Activated naive CD8-positive, alpha-beta T cell treated with anti-CD3 and anti-CD28 coated beads for 36 hours (primary cell): ENCODE results near the gene YPEL1. TPM values are rescaled to one million over a fixed set of nuclear protein-coding genes. Genes with fewer than 3 reads are reported as not detected.
"Not testable (repeated sequence)": the region's sequence is repeated elsewhere in the genome, so short reads cannot be mapped to it uniquely, and the experiment has no call there.

Source experiments
- DNase-seq: peaks from one replicate; pipeline ENCODE4 v3.0.0; 2021
- H3K27ac Mint-ChIP-seq: one replicate; pipeline ENCODE4 v1.8.0; 2022; ENCODE audit warnings: mild to moderate bottlenecking, moderate library complexity, mixed read lengths
- H3K27me3 Mint-ChIP-seq: one replicate; pipeline ENCODE4 v1.8.0; 2022; ENCODE audit warnings: mild to moderate bottlenecking, mixed read lengths
- H3K36me3 Mint-ChIP-seq: one replicate; pipeline ENCODE4 v1.8.0; 2021; ENCODE audit warnings: mild to moderate bottlenecking, mixed read lengths
- H3K4me1 Mint-ChIP-seq: one replicate; pipeline ENCODE4 v1.8.0; 2021; ENCODE audit warnings: mixed read lengths
- H3K4me3 Mint-ChIP-seq: one replicate; pipeline ENCODE4 v1.8.0; 2022; ENCODE audit warnings: mild to moderate bottlenecking, moderate library complexity, mixed read lengths
- H3K9me3 Mint-ChIP-seq: one replicate; pipeline ENCODE4 v1.8.0; 2022; ENCODE audit warnings: mixed read lengths
- total RNA-seq, 2 experiments: library from RNA; stranded (reverse); gene quantifications; one replicate each; pipeline ENCODE4 v1.2.3, GENCODE V29; 2021

Gene YPEL1
- total RNA-seq, 2 experiments from 2014 or later = 0.60 to 0.72 TPM

DNA sequence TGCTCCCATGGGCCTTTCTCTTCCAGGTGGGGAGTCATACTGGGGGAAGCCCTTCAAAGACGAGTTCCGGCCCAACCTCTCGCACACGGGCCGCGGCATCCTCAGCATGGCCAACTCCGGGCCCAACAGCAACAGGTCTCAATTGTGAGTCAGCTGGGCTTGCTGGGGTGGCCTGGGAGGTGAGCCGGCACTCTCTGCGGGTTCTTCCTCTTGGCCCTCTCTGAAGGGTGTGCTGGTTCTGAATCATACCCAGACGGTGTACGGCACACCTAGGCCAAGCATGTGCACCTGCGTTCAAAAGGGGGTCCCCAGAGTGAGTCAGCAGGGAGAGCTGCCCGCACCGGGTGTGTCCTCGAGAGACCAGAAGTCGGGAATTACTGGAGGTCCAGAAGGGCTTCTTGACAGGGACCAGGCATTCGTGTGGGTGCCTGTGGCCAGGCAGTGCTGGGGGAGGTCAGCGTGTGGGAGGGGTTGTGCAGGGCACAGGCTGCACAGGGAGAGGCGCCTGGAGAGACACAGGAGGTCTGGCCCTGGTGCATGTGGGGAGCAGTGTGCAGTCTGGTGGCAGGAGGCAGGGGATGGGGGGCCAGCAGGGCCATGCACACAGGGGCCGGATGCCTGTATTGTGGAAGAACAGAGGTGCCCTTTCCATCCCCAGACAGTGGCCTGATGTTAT, 46.8 kb downstream of the YPEL1 start:
- Mint-ChIP-seq H3K27me3 (no peaks in the 10 kb centered on the region), H3K4me1 (peaks cover 24% of the 10 kb centered on the region), H3K4me3 (no peak overlapping the region), H3K27ac (no peak overlapping the region), H3K36me3 (peaks cover 15% of the 10 kb centered on the region), H3K9me3 (no peaks in the 10 kb centered on the region)
- no peak for DNase-seq

DNA sequence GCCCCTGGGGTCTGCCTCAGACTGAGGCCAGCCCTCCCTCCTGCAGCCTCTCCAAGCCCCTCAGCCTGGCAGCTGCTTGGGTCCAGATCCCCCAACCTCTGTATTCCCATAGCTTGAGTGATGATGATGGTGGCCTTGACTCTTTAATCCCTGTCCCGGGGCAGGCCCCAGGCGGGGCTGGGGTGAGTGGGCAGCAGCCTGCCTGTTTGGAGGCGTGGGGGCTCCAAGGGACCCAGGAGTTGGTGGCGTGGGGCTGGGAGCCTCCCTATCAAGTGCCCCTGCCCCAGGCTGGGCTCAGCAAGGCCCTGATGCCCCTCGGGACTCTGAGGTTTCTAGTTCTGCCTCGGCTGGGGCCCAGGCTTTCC, 47.3 kb downstream of the YPEL1 start:
- no peak overlapping the region for H3K4me3 Mint-ChIP-seq
- DNase-seq = no peak
- H3K27ac Mint-ChIP-seq = no peak overlapping the region
- H3K27me3 Mint-ChIP-seq = no peaks in the 10 kb centered on the region
- no peaks in the 10 kb centered on the region for H3K9me3 Mint-ChIP-seq
- H3K36me3 Mint-ChIP-seq = peaks cover 15% of the 10 kb centered on the region
- peaks cover 24% of the 10 kb centered on the region for H3K4me1 Mint-ChIP-seq

DNA sequence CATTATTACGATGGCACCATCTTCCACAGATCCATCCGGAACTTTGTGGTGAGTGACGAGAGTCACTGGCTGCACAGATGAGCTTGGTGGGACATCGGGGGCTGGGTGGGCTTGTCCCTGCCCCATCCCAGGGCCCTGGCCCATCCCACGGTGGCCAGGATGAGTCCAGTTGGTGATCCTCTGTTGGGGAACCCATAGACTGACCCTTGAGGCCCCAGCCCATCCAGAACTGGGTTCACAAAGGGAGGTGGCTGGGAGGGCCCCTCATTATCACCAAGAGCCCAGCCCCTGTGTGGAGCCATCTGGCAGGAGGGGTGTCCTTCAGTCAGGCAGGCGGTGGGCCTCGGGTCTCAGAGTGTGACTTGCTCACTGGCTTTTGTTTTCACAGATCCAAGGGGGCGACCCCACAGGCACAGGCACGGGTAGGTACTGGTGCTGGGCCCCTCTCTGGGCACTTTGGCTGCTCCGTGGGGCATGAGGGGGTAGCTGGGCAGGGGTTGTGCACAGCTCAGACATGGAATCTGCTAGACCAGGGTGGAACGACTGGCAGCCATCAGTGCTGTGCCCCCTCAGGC, 47.8 kb downstream of the YPEL1 start:
- Mint-ChIP-seq H3K27ac (no peak overlapping the region), H3K4me1 (peaks cover 24% of the 10 kb centered on the region), H3K27me3 (no peaks in the 10 kb centered on the region), H3K36me3 (peaks cover 15% of the 10 kb centered on the region), H3K9me3 (no peaks in the 10 kb centered on the region), H3K4me3 (no peak overlapping the region)
- DNase-seq = no peak

DNA sequence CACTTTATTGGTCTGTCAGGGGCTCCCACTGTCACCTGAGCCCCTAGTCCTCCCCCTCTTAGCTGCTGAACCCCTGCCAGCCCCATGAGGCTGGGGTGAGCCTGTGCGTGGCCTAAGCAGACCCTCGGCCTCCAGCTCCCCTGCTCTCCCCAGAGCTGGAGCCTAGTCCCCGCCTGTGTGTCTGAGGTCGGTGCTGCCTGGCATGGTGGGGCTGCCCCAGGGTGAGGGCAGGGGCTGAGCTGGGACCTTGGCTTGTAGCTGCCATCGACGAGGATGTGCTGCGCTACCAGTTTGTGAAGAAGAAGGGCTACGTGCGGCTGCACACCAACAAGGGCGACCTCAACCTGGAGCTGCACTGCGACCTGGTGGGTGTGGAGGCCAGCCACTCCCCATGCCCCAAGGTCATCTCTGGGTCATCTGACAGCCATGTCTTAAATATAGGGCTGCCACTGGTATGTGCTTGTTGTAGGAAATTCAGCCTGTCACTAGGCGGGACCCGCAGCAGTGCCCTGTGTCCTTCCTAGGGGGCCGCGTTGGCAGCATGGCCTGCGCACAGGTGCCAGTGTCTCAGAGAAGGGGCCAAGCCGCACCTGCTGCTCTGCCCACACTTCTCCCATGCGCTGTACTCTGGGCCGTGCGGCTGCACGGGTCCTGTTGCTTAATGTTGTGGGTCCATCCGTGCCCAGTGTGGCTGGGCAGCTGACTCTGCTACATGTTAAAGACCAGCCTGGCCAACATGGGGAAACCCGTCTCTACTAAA, 48.8 kb downstream of the YPEL1 start:
- H3K9me3 Mint-ChIP-seq = no peaks in the 10 kb centered on the region
- no peak overlapping the region for H3K4me3 Mint-ChIP-seq
- no peak overlapping the region for H3K27ac Mint-ChIP-seq
- no peak for DNase-seq
- H3K4me1 Mint-ChIP-seq = peaks cover 24% of the 10 kb centered on the region
- peaks cover 15% of the 10 kb centered on the region for H3K36me3 Mint-ChIP-seq
- no peaks in the 10 kb centered on the region for H3K27me3 Mint-ChIP-seq

DNA sequence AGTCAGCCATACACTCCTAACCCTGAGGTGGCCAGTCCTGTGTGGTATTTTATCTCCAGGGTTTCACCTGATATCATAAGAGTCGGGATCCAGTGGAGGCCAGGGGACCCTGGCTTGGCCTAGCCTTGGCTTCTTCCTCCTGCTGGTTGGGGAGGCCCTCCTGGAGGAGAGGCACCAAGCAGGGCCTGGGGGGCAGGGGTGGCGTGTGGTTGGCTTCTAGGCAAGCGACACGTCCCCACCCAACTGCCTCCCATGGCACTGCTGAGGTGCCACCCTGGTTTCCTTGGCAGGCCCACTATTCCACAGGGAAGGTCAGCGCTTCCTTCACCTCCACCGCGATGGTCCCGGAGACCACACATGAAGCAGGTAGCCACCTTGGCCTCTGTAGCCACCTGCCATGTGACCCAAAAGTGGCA, 49.4 kb downstream of the YPEL1 start:
- no peak overlapping the region for H3K4me3 Mint-ChIP-seq
- DNase-seq = no peak
- no peaks in the 10 kb centered on the region for H3K27me3 Mint-ChIP-seq
- H3K36me3 Mint-ChIP-seq = peaks cover 13% of the 10 kb centered on the region
- H3K27ac Mint-ChIP-seq = no peak overlapping the region
- no peaks in the 10 kb centered on the region for H3K9me3 Mint-ChIP-seq
- H3K4me1 Mint-ChIP-seq = peaks cover 23% of the 10 kb centered on the region

DNA sequence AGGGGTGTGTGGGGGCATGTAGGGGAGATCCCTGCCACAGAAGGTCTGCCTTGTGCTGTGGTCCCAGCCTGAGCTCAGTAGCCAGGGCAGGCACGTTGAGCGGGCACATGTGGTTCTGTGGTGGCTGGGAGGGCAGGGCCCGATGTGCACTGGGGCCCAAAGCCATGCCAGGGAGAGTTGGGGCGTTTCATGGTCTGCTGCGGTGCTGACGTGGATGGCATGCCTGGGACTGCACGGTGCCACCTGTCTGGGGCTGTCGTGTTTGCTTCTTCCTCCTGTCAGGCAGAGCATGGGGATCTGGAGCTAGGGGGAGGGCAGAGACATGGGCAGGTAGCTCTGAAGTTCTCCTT, 50.5 kb downstream of the YPEL1 start:
- Mint-ChIP-seq H3K9me3 (no peaks in the 10 kb centered on the region), H3K4me1 (peaks cover 12% of the 10 kb centered on the region), H3K4me3 (no peak overlapping the region), H3K36me3 (peaks cover 11% of the 10 kb centered on the region), H3K27me3 (no peaks in the 10 kb centered on the region), H3K27ac (no peak overlapping the region)
- no peak for DNase-seq

DNA sequence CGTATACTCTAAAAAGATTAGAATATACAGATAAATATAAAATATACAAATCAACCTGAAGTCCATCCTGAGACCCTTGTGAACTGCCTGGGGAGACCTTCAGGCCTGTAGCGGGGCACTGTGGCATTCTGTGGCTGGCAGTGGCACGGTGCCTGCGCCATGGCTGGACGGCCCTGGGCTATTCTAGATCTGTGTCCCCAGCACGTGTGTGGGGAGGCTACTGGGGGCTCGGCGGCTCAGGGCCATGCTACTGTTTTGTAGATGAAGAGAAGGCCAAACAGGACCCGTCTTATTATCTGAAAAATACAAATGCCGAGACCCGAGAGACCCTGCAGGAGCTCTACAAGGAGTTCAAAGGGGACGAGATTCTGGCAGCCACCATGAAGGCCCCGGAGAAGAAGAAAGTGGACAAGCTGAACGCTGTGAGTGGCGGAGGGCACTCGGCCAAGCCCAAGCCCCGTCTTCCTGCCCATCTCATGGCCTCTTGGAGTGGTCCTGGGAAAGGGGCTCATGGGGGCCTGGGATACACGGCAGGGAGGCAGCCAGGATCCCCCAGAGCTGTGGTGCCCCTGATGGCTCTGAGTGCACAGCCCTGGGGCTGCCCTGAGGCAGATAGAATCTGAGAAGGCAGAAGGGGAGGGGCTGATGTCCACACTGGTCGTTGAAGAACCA, 51.0 kb downstream of the YPEL1 start:
- DNase-seq = no peak
- H3K9me3 Mint-ChIP-seq = no peaks in the 10 kb centered on the region
- peaks cover 7% of the 10 kb centered on the region for H3K4me1 Mint-ChIP-seq
- H3K27ac Mint-ChIP-seq = no peak overlapping the region
- H3K4me3 Mint-ChIP-seq = no peak overlapping the region
- H3K27me3 Mint-ChIP-seq = no peaks in the 10 kb centered on the region
- H3K36me3 Mint-ChIP-seq = peaks cover 7% of the 10 kb centered on the region

DNA sequence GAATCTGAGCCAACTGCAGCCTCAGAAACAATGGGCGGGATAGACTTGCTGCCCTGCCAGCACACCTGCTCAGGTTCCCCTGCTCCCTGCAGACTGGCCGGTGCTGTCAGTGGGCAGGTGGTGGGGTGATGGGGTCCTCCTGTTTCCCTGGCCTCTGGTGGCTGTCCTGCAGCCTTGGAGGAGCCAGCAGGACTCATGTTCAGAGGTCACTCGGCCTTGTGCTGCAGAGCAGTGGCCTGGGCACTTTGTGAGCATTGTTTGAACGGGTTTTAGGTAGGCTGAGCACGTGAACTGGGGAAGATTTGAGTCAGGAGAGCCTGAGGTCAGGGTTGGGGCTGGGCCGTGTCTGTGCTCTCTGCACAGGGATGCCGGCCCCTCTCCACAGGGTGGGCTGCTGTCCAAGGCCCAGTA, 52.2 kb downstream of the YPEL1 start:
- H3K4me3 Mint-ChIP-seq = no peak overlapping the region
- H3K27me3 Mint-ChIP-seq = no peaks in the 10 kb centered on the region
- no peak overlapping the region for H3K27ac Mint-ChIP-seq
- DNase-seq = no peak
- H3K9me3 Mint-ChIP-seq = no peaks in the 10 kb centered on the region
- H3K36me3 Mint-ChIP-seq = peaks cover 5% of the 10 kb centered on the region
- H3K4me1 Mint-ChIP-seq = no peaks in the 10 kb centered on the region

DNA sequence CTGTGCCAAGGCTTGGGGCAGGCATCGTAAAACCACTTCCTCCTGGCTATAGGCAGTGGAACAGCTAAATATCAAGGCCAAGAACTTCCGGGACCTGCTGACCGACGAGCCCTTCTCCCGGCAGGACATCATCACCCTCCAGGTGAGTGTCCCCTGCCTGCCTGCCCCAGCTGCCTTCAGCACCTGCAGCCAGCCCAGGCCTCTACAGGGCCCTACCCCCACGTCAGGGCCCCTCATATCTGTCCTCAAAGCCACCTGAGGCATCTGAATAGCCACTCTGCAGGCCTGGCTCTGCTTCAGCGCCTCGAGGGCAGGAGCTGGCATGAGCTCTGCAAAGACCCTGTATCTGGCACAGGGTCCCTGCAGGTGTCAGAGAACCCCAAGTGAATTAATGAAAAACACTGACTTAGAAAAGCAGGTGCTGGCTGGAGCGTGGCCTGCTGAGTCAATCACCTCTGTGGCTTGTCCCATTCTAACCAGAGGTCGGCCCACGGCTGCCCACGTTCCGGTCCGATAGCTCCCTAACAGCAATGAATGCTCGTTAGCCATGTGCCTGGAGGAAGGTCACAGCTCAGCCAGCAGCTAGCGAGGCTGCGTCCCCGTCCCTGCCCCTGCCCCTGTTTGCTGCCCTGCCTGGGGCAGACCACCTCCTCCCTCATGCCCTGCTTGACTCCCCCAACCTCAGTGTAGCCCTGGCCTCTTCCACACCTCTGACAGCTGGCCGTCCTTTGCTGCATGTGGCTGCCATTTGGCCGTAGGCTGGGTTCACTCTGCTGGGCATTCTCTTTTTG, 53.0 kb downstream of the YPEL1 start:
- Mint-ChIP-seq H3K27me3 (no peaks in the 10 kb centered on the region), H3K9me3 (no peaks in the 10 kb centered on the region), H3K27ac (no peak overlapping the region), H3K36me3 (peaks cover 5% of the 10 kb centered on the region), H3K4me3 (no peak overlapping the region), H3K4me1 (no peaks in the 10 kb centered on the region)
- no peak for DNase-seq

DNA sequence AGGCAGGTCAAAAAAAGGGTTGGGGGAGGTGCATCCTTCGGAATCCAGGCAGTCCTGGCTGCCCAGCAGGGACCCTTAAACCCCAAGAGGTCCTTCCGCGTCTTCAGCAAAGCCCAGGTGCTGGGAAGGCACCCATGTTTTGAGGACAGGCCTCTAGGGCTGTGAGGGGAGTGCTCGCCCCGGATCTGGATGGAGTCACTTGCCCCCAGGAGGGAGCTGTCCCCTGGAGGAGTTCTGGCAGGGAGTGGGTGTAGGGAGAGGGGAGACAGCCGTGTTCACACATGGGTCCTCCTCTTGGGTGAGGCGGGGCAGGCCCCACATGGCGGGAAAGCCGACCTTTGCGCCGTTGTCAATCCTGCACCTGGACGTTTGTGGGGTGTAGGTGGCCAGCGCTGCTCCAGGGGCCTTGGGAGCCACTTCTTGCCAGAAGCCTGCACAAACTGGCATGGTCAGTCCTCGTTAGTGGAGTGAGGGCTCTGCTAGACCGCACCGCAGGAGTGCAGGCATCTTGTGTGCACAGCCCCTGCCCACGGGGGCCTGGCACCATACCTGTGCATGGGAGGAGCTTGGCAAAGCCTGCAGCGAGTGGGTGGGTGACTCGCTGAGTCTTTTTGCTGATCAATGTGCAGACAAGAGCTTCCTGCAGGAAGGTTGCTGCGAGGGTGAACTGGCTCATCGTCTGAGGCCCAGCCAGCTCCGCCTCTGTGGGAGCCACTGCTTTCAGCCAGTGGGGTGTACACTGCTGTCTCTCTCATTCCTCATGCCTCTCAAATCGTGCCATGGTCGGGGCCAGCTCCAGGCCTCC, 53.8 kb downstream of the YPEL1 start:
- Mint-ChIP-seq H3K27ac (no peak overlapping the region), H3K9me3 (no peaks in the 10 kb centered on the region), H3K4me3 (no peak overlapping the region), H3K4me1 (no peaks in the 10 kb centered on the region), H3K36me3 (peaks cover 5% of the 10 kb centered on the region), H3K27me3 (no peaks in the 10 kb centered on the region)
- DNase-seq = no peak

DNA sequence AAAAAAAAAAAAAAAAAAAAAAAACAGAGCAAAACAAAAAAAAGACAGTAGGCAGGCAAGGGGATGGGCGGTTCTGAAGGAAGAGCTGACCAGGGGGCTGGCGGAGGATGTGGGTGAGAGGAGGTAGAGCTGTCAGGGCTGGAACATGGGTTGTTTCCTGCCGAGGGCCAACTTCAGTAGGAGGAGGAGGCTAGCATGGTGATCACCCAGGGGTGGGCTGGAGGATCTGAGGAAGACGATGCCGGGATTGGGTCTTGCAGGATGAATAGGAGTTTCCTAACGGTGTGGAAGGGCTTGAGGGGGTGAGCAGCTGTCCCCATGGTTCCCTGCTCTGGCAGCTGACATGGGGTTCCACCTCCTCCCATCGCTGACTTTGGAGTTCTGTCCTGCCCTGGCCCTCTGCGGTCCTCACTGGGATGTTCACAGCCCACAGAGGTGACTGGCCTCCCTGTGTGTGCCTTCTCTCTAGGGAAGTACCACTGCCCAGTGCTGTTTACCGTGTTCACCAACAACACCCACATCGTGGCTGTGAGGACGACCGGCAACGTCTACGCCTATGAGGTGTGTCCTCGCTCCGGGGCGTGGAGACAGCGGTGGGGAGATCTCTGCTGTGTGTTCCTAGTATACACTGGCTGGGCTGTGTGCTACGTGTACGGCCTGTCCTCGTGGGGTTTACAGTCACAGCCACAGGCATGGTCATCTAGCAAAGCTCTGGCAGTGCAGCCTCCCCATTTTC, 54.6 kb downstream of the YPEL1 start:
- H3K9me3 Mint-ChIP-seq = no peaks in the 10 kb centered on the region
- no peaks in the 10 kb centered on the region for H3K4me1 Mint-ChIP-seq
- DNase-seq = no peak
- no peak overlapping the region for H3K27ac Mint-ChIP-seq
- no peaks in the 10 kb centered on the region for H3K27me3 Mint-ChIP-seq
- H3K4me3 Mint-ChIP-seq = no peak overlapping the region
- peaks cover 10% of the 10 kb centered on the region for H3K36me3 Mint-ChIP-seq

DNA sequence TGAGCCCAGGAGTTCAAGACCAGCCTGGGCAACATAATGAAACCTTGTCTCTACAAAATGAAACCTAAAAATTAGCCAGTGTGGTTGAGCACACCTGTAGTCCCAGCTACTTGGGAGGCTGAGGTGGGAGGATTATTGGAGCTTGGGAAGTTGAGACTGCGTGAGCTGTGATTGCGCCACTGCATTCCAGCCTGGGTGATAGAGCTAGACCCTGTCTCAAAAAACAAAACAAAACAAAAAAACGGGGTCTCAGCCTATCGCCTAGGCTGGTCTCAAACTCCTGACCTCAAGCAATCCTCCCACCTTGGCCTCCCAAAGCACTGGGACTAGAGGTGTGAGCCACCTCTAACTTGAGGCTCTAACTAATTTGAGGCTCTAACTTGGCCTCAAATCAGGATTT, 56.2 kb downstream of the YPEL1 start:
- H3K27ac Mint-ChIP-seq = no peak overlapping the region

DNA sequence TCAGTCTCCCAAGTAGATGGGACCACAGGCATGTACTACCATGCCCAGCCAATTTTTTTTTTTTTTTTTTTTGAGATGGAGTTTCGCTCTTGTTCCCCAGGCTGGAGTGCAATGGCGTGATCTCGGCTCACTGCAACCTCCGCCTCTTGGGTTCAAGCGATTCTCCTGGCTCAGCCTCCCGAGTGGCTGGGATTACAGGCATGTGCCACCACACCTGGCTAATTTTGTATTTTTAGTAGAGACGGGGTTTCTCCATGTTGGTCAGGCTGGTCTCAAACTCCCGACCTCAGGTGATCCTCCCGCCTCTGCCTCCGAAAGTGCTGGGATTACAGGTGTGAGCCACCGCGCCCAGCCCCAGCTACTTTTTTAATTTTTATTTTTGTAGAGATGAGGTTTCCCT, 56.8 kb downstream of the YPEL1 start:
- not testable (repeated sequence) for H3K9me3 Mint-ChIP-seq, H3K4me1 Mint-ChIP-seq, H3K27me3 Mint-ChIP-seq, H3K4me3 Mint-ChIP-seq, DNase-seq, H3K27ac Mint-ChIP-seq
- H3K36me3 Mint-ChIP-seq = peaks cover 20% of the 10 kb centered on the region

More for the DNA sequence above, 56.2 kb downstream of the YPEL1 start:
- no peak overlapping the region for H3K4me3 Mint-ChIP-seq
- H3K36me3 Mint-ChIP-seq = peaks cover 18% of the 10 kb centered on the region
- no peak for DNase-seq
- H3K4me1 Mint-ChIP-seq = no peaks in the 10 kb centered on the region
- H3K27me3 Mint-ChIP-seq = no peaks in the 10 kb centered on the region
- H3K9me3 Mint-ChIP-seq = no peaks in the 10 kb centered on the region
